Kasumi-1 (cell line): ENCODE data around the gene CFAP221.

Source experiments
- DNase-seq, 2 experiments: peaks; one replicate each; lab custom pipeline; 2025; lab: John Stamatoyannopoulos, UW

CFAP221 gene

DNA sequence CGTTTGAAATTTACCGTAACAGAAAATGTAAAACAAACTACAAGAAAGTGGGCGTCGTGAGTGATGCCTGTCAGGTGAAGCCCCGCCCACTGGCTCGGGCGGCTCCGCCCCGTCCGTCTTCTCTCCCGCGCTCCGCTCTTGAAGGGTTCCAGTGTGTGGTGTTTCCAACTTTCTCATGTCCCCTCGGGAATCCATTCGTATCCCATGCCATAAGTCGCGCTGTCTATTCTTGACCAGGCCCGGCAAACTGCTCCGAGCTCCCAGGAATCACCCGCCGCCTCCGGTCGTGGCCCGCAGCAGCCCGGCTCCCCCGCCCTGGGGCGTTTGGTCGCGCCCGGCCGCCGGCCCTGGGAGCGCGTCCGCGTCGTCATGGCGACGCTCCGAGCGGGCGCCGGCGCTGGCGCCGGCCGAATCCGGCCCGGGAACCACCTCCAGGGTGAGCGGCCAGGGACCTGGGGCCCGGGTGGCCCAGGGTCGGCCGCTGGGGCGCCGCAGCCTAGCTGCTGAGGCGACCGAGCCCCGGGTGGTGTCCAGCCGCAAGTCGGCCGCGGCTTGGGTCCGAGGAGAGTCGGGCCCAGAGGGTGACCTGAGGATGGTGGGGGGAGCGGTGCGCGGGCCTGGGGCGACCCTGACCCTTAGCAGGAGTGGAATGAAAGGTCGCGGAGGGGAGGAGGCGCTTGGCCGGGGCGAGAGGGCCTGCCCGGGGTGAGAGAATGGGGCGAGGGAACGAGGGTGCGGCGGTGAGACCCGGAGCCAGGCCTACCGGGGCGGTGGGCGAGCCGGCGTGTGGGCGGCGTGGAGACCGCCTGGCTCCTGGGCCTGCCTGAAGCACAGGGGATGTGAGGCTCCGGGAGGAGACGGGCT is at the start of gene CFAP221:
Gene CFAP221, plus strand, starts transcription at position 375 of the 864 bp plus-strand sequence. CDS start 1,683 bp downstream, outside the sequence.
- no peak for DNase-seq

DNA sequence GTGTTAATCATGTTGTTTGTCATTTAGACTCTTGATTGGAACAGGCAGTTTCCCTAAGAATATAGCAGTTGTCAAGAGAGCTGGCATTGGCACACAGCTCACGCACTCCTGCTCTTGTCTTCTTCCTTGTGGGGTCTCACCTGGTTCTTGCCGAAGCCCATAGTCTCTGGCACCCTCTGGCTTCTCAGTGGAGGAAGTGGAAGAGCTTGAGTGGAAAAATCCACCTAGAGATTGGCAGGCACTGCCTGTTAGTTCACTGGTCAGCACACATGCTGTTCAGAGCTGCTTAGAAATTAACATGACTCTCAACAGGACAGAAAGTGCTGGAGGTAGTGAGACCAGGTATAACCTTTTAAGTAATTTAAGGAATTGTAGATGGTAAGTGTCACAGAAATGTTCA is 48.3 kb upstream of the CFAP221 start:
- DNase-seq, result no peak

DNA sequence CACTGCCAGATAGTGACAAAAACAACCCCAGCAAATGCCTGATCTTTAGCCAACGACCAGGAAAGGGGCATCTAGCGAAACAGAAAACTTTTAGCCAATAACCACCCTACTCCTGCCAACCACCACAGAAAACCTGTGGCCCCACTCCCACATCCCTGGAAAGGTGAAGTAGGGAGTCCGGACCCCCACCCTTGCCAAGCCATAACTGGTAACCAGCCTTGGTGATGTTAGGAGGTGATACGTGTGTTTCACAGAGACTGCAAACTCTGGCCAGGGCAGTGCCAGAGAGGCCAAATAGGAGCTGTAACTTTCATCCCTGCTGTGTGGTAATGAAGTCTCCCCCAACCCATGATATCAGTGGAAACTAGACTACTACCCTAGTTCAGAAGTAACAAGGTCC is 47.6 kb upstream of the CFAP221 start:
- DNase-seq, result no peak

DNA sequence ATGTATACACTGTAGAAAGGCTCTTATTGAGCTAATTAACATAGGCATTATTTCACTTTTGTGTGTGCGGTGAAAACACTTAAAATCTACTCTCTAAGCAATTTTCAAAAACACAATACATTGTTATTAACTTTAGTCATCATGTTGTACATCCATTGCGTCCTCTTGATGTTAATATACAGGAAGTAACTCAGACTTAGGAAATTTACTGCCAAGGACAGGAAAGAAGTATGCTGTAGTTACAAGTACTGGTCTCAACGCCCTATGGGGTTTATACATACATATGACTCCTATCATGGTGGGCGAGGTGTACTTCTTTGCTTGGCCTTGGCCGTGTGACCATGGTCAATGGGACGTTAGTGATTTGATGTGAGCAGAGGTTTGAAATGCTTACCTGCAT is 35.5 kb upstream of the CFAP221 start:
- DNase-seq, result no peak

DNA sequence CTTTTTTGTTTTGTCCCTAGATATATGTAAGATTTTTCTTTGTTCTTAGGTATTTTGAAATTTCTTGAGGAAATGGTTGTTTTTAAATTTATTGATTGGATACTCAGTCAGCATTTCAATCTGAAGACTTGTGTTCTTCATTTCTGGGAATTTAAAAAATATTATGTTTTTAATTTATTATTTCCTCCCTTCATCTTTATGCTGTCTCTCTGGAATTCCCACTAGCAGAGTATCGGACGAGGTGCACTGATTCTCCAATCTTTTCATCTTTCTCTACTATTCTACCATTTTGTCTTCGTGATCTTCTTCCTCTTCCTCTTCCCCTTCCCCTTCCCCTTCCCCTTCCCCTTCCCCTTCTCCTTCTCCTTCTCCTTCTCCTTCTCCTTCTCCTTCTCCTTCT is 32.3 kb upstream of the CFAP221 start:
- DNase-seq, result no peak

DNA sequence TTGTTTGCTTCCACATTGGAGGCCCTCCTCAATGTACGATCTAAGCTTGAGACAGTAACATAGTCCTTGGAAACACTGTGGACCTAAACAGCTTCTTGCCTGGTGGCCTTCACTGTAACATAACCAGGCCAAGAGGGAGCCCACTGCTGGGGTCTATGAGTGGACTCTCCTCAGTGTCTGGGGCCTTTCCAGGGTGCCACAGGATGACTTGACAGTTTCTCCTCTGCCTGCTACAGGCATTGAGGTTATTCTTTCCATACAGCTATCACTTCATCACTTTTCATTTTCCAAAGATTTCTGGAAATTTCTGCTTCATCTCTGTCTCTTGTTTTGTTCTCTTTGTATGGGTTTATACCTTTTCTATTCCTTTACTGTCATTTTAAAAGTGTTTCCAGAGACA is 31.3 kb upstream of the CFAP221 start:
- no peak for DNase-seq

DNA sequence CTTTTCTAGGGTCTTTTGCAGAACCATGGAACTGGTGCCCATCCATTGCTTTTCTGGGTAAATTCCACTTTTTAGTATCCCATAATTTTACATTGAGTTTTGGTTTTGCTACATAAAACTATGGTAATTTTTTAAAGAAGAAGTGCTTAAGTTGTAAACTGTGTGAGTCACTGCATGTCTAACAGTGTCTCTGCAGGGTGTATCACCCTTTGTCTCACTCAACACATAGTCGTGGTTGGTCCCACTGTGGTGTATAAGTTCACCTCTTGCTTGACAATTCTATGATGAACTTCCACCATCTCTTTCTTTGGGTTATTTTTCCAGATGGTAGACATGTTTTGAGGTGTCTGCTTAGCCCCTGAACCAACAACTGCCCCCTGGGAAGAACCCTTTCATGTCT is 30.4 kb upstream of the CFAP221 start:
- DNase-seq, result no peak

DNA sequence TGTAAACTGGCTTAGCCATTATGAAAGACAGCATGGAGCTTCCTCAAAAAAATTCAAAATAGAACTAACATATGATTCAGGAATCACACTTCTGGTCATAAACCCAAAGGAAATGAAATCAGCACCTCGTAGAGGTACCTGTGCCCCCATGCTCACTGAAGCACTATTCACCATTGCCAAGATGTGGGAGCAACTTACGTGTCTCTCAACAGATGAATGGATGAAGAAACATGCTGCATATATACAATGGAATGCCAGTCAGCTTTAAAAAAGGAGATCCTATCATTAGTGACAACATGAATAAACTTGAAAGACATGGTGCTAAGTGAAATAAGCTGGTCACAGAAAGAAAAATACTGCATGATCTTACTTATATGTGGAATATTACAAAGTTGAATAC is 28.1 kb upstream of the CFAP221 start:
- no peak for DNase-seq

DNA sequence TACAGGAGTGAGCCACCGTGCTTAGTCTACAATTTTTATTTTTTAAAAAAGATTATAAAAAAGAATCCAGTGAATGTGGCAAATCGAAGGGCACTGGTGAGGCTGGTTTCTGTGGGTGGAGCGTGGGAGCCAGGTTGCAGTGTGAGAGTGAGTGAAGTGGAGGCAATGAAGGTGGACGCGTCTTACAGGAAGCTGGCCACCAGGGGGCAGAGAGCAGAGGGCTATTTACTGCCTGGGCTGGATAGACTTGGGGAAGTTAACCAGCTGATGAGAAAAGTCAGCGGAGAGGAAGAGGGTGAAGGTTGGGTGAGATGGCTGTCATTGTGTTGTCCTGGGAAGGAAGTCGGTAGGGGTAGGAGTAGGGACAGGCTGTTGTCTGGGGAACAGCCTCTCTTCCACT is 26.8 kb upstream of the CFAP221 start:
- peak; percentile 65 to 67 for DNase-seq

DNA sequence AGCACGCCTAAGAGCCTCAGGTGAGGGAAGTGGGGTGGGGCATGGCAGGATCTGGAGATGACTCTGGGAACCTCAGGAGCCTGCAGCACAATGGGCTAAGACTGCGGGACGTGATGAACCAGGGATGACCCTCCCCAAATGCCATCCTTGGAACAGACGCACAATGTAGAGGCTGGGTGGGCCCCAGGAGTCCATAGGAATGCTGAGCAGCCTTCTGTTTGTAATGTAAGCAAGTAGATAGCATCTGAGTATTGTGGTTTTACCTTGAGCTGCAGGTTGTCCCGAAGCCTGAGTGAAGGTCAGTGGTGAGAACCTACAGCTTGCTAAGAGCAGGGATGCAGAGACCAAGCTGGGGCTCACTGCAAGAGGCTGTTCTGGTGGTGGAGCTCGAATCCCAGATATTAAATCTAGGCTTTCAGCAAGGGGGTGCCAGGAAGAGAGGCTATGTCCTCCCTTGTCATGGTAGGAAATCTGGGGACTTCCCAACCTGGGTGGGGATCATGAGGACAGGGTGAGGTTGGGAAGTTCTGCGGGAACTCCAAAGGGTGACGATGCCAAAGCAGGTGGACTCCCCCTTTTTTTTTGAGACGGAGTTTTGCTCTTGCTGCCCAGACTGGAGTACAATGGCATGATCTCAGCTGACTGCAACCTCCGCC is 25.7 kb upstream of the CFAP221 start:
- no peak for DNase-seq

DNA sequence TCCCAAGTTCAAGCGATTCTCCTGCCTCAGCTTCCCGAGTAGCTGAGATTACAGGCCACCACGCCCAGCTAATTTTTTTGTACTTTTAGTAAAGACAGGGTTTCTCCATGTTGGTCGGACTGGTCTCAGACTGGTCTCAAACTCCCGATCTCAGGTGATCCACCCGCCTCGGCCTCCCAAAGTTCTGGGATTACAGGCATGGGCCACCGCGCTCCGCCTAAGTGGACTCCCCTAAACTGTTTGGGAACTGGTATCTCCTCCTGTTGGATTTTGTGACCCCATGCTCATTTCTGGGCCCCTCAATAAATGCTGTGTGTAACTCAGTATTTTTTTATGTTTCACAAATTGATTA is 25.2 kb upstream of the CFAP221 start:
- no peak for DNase-seq

DNA sequence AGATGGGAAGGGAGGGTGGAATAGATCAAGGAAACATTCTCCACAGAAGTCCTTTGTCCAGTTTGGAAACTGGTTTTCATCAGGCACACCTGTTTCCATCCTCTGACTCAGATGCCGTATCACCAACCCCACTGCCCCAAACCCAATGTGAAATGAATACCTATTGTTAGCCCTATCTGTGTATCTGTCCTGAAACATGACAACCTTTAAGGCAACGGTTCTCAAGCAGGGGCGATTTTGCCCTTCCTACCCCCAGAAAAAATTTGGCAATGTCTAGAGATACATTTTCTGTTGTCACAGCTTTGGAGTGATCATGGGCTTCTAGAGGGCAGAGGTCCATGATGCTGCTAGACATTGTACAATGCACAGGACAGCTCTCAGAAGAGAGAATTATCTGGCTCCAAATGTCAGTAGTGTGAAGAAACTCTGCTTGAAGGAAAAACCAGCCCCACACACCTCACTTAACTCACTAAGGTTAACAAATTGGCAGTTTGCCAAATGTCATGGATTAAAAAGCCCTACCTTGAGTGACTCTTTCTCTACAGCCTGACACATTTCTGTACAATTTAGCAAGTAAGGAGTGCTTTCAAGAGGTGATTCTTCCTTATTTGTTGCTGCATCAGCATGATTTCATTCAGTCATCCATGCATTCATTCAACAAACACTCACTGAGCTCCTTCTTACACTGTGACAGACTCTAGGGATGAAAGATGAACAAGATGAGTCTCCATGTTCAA is 23.4 kb upstream of the CFAP221 start:
- DNase-seq, result no peak

DNA sequence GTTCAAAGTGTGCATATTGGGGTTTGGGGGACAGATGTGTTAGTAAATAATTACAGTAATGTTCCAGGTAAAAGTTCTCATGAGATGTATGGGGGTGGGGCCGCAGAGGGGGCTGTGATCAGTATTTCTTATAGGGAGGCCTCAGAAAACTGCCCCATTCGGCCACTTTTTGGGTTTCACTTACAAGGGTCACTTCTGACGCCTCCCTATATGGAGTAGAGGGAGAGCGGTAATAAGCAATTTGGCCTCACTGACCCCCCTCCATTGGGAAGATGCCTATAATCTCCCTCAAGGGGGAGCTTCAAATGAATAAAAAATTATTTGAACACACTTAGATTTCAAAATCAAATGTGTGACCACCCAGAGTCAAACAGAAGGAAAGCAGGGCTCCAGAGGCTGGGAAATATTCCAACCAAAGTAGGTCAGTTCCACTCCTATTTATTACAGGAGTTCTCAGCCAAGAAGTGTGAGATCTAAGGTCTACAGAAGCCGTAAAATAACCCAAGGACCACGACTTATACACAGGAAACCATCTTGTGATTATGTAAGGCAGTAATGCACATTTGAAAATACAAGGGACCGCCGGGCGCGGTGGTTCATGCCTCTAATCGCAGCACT is 22.7 kb upstream of the CFAP221 start:
- DNase-seq, result no peak

DNA sequence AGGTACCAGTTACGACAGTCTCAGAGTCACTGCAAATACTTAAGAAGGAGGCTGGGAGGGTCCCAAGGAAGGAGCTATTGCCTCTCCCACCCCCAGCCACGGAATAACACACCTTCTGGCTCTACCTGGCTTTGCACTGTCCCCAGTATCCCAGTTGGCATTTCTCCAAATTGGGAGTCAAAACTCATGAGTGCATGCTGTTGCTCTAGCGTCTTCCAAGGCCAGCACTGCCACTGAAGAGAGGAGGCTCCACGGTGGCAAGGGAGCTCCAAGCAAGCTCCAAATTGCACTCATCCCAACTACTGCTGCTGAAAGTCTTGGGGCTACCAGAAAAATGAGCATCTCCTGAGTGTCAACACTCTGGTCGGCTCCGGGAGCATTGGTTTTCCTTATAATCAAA is 21.6 kb upstream of the CFAP221 start:
- no peak for DNase-seq

DNA sequence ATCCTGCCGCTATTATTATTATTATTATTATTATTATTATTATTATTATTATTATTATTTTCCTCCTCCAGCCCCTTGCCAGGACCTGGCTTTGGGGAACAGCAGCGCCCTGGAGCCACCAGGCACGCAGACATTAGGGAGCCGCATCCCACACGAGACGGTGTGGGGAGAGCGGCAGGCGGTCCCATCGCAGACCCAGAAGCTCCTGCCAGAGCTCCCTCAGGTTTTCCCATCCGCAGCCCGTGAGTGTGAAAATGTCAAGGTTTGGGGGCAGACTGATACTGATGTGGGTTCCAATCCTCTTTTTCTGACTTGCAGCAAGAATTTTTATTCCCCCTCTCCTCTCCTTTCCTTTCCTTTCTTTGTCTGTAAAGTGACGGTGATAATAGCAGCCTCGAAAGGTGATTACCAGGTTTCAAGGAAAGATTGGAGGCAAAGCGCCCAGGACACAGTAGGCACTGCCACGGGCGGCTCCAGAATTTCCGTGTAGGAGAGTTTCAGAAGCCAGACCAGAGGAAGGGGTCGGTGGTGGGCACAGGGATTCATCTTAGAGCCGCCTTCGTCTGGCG is 20.8 kb upstream of the CFAP221 start:
- DNase-seq, result no peak

DNA sequence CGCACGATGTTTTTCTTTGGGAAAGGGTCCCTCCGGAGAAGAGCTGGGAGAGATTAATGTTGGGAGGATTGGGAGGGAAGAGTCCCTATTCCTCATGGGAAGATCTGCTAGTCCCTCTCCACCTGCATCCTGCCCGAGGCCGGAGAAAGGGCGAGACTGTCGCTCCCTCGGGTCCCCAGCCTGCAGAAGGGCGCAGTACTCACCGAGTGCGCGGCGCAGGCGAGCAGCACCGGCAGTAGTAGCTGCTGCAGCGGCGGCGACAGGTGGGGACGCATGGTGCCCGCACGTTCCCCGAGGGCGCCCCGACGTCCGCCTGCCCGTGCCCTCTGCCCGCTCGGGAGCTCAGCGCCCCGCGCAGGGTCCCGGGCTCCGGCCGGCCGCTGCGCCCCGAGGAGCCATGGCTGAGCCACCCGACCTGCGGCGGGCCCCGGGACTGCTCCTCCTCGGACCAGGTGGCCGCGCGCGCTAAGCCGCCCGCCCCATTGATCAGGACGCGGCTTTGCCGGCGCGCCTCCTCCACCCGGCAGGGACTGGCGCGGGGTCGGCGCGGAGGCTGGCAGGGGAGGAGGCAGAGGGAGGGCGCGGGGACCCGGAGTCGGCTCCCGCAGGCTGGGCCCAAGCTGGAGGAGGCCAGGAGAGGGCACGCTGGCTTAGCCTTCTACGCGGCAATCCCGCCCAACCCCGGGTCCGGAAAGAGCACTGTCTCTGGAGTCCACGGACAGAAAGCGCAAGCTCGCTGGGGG is 20.1 kb upstream of the CFAP221 start, which contains the start of gene SCTR:
Gene SCTR, minus strand, starts transcription at position 532 of the 743 bp plus-strand sequence. Its CDS starts 257 bp downstream, at position 275.
- DNase-seq, result no peak

DNA sequence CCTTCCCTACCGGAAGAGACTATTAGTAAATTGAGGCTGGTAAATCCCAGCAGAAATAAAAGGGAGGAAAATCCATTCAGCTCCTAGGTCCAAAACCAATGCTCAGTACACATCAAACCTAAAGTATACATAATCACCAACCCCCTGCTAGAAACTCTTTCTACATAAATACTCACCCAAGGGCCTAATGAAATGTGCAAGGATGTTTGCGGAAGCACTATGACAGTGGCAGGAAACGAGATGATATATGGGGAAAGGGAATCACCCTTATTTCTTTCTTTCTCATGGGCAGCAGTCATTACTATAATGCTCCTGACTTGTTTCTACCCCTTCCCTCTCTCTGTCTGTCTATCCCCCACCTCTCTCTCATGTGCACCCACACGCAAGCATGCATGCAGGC is 18.6 kb upstream of the CFAP221 start:
- no peak for DNase-seq

DNA sequence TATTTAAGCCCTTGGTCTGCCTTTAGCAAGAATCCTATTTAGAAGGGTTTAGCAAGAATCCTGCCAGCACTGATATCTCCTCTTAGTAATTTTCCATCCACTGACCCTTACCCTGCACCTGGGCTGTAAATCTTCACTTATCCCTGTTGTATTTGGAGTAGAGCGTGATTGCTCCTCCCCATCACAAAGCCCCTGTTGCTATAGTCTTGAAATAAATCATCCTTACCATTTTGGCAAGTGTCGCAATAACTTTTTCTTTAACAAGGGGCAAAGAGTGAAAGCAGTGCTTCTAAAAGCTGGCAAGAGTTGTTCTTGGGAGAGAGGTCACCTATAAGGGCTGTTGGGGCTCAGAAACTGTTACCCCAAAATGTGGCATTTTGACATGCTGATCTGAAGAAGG is 16.2 kb upstream of the CFAP221 start:
- DNase-seq, result no peak

DNA sequence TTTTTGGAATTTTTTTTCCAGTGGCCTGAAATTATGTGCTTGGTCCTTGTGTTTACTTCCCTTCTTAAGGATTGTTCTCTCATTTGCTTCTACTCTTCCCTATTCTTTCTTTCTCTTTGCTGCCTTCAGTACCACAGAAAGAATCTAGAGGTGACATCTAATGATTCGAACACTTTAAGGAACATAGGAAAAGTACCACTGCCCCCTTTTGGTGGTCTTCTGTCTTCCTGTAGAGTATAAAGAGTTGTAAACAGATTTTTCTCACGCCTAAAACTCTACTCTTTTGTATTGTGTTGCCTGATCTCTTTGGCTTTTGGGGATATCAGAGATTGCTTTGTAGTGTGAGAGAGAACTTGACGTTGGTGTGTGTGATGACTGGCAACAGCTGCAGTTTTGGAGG is 13.0 kb upstream of the CFAP221 start:
- no peak for DNase-seq

DNA sequence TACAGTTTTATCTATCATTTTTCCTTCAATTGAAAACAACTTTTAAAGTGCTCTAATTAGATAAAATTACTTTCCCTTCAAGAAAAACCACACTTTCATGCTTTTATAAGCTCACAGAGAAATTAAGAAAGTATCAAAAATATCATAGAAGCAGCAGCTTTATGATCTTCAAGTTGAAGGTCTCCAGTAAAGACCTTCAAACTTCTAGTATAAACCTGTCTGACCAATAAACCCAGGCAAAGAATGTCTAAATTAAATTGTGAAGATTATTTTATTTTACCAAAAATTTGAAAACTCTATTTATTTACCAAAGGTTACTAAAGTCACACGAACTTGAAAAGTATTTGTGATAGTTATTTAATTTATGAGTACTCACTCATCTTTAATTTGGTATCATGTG is 10.7 kb upstream of the CFAP221 start:
- no peak for DNase-seq

DNA sequence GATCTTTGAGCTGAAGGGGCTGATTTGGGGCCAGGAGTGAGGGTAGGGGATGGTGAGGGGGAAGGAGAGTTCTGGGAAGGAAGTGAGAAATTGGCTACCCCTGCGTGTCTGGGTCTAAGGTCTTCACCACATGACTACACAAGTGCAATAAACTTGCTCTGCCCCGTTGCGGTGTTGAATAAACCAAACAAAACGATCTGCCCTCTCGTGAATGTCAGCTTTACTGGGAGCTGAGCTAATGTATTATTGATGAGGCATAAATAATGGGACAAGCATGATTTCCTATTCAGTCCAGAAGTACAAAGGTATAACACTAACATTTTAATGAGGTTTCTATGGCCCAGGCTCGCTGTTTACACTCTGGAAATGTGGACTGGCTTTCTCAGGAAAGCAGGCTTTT is 8.0 kb upstream of the CFAP221 start:
- DNase-seq, result no peak
